ENCODE data around the gene KPNA6. TPM values are rescaled to one million over a fixed set of nuclear protein-coding genes. Genes with fewer than 3 reads are reported as not detected.
A peak's percentile ranks its signal among the peaks of the same experiment; 100 is the strongest.

The KPNA6 gene
- total RNA-seq, 6 experiments from 2014 or later: 23.4 to 44.6 (median 34.0) TPM

GRCh38 chr1:32170991-32171390 is 63.1 kb downstream of the KPNA6 start:
- Histone ChIP-seq H3K27ac (no peak overlapping the region), H3K4me1 (no peaks in the 10 kb centered on the region), H3K36me3 (peaks cover 0 to 57% (median 28%) of the 10 kb centered on the region in 4 donors), H3K9me3 (no peaks in the 10 kb centered on the region), H3K4me3 (no peak overlapping the region), H3K27me3 (no peaks in the 10 kb centered on the region)
- no peak for DNase-seq
- intact Hi-C loops (cut with DNase I): no loop called here
- WGBS (ENCODE audit: insufficient coverage, low coverage, low lambda C conversion rate, missing lambda C conversion rate): 81% methylated on average over 4 of the region's 4 CpGs
- no peak for ATAC-seq
- TF ChIP-seq POLR2A (IDR thresholded peaks at IDR 0.05) (no peak), CTCF (IDR thresholded peaks at IDR 0.05) (no peak)

GRCh38 chr1:32172621-32173245 is 64.9 kb downstream of the KPNA6 start:
- peaks cover 0 to 41% (median 21%) of the 10 kb centered on the region in 4 donors for H3K36me3 ChIP-seq
- no peak overlapping the region for H3K27ac ChIP-seq
- no peaks in the 10 kb centered on the region for H3K9me3 ChIP-seq
- DNase-seq: no peak
- intact Hi-C loops (cut with DNase I): no loop called here
- WGBS (ENCODE audit: insufficient coverage, low coverage, low lambda C conversion rate, missing lambda C conversion rate): 93% methylated on average over 1 of the region's 1 CpG
- no peak for ATAC-seq
- no peak overlapping the region for H3K4me3 ChIP-seq
- peaks cover 0 to 14% (median 6%) of the 10 kb centered on the region in 4 donors for H3K4me1 ChIP-seq
- no peak for TF ChIP-seq CTCF (IDR thresholded peaks at IDR 0.05)
- no peak for TF ChIP-seq POLR2A (IDR thresholded peaks at IDR 0.05)
- H3K27me3 ChIP-seq: no peaks in the 10 kb centered on the region

- Histone ChIP-seq H3K36me3 (peaks cover 0 to 10% (median 3%) of the 10 kb centered on the region in 4 donors), H3K4me3 (peak overlapping the region in 2 of 3 donors; percentile 84 to 87), H3K27me3 (no peaks in the 10 kb centered on the region), H3K27ac (peak overlapping the region; percentile 80 to 95 (median 81)), H3K9me3 (no peaks in the 10 kb centered on the region), H3K4me1 (peaks cover 0 to 46% (median 19%) of the 10 kb centered on the region in 4 donors)
- TF ChIP-seq POLR2A (IDR thresholded peaks at IDR 0.05) (no peak), CTCF (IDR thresholded peaks at IDR 0.05) (no peak)
- DNase-seq (peak in 1 of 3 donors; percentile 72), ATAC-seq (peak; percentile 55 to 71 (median 58))
- intact Hi-C loops (cut with DNase I): no loop called here
- 30% methylated on average over 7 of the region's 7 CpGs for WGBS (ENCODE audit: insufficient coverage, low coverage, low lambda C conversion rate, missing lambda C conversion rate)
These were observed 70.7 kb downstream of the KPNA6 start for GRCh38 chr1:32178380-32179192.

GRCh38 chr1:32179193-32179442 is 71.3 kb downstream of the KPNA6 start:
- H3K36me3 ChIP-seq: peaks cover 0 to 15% (median 6%) of the 10 kb centered on the region in 4 donors
- no peaks in the 10 kb centered on the region for H3K27me3 ChIP-seq
- H3K27ac ChIP-seq: peak overlapping the region; percentile 80 to 95 (median 81)
- H3K4me1 ChIP-seq: peaks cover 0 to 46% (median 19%) of the 10 kb centered on the region in 4 donors
- intact Hi-C loops (cut with DNase I): no loop called here
- peak overlapping the region; percentile 49 to 87 (median 84) for H3K4me3 ChIP-seq
- DNase-seq (no peak), ATAC-seq (no peak)
- 4% methylated on average over 6 of the region's 7 CpGs for WGBS (ENCODE audit: insufficient coverage, low coverage, low lambda C conversion rate, missing lambda C conversion rate)
- no peaks in the 10 kb centered on the region for H3K9me3 ChIP-seq
- no peak for TF ChIP-seq CTCF (IDR thresholded peaks at IDR 0.05)
- TF ChIP-seq POLR2A (IDR thresholded peaks at IDR 0.05): no peak
